ENCODE results near the gene COQ8B.

The COQ8B gene

GRCh38 chr19:40685563-40685962, 31.1 kb downstream of the COQ8B start:
- Histone ChIP-seq H3K79me1 (ENCODE audit: low read depth, low read length) (peaks cover 11% of the 10 kb centered on the region), H2BK12ac (ENCODE audit: low read length) (no peak overlapping the region), H3K4ac (ENCODE audit: low read length) (no peak overlapping the region), H3K14ac (ENCODE audit: low read length) (no peak overlapping the region), H3K27ac (replicated peaks; ENCODE audit: low read length) (no peak overlapping the region), H2AK5ac (ENCODE audit: low read depth, low read length) (no peak overlapping the region), H4K91ac (ENCODE audit: low read depth, low read length, poor library complexity) (no peak overlapping the region), H3K36me3 (replicated peaks in 1 of 2; ENCODE audit: control insufficient read depth in 2 of 2, insufficient read depth in 2 of 2, low read length in 2 of 2) (peaks cover 37 to 45% of the 10 kb centered on the region in 2 donors), H2BK120ac (ENCODE audit: low read depth, low read length) (no peak overlapping the region), H4K8ac (ENCODE audit: low read depth, low read length) (no peak overlapping the region), H3K18ac (ENCODE audit: low read length) (no peak overlapping the region), H3K4me2 (ENCODE audit: insufficient read depth, low read length, poor library complexity, severe bottlenecking) (no peak overlapping the region), H2AFZ (ENCODE audit: low read length) (no peak overlapping the region), H3K4me1 (ENCODE audit: control insufficient read depth in 2 of 2, insufficient read depth in 1 of 2, low read depth in 1 of 2, low read length in 2 of 2) (peaks cover 12 to 15% of the 10 kb centered on the region in 2 donors), H3K23ac (ENCODE audit: low read depth, low read length, poor library complexity) (no peak overlapping the region), H3K27me3 (ENCODE audit: control insufficient read depth in 3 of 3, insufficient read depth in 3 of 3, low read depth in 1 of 3, low read length in 3 of 3) (no peaks in the 10 kb centered on the region), H3K9ac (ENCODE audit: low read depth, low read length, poor library complexity) (no peak overlapping the region), H3K4me3 (ENCODE audit: low read length in 2 of 2) (peak overlapping the region in 1 of 2 donors; percentile 49), H3K9me3 (replicated peaks in 1 of 2; ENCODE audit: control insufficient read depth in 2 of 2, insufficient read depth in 1 of 2, low read depth in 1 of 2, low read length in 2 of 2) (peaks cover 0 to 1% of the 10 kb centered on the region in 2 donors), H2BK5ac (ENCODE audit: low read length) (no peak overlapping the region), H2BK15ac (ENCODE audit: low read length) (no peak overlapping the region)
- no peak for DNase-seq (ENCODE audit: low spot score)
- WGBS, 2 donors (ENCODE audit: extremely low coverage in 2 of 2, insufficient read length in 2 of 2, insufficient replicate concordance in 1 of 2) = no CpG with 5 or more reads among the region's 6 CpGs

DNA sequence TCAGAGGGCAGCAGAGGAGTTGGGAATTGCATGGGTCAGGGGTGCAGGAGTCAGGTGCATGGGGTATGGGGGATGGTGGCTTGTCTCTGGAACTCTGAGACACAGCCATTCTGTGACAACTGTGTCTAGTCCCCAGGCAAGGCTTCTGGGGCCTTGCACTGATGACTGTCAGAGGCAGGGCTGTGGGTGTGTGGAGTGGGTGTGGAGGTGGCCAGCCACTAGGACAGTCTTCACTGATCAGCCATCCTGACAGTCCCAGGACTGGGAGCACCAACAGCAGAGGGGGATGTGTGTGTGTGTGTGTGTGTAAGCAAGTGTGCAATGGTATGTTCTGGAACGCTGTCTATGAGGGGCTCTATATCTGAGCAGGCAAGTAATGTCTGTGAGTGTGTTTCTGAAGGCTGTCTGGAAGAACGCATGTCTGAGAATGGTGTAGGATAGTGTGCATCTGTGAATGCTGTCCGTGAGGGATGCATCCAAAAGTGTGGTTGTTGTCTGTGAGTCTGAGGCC, 31.6 kb downstream of the COQ8B start:
- Histone ChIP-seq H3K27me3 (ENCODE audit: control insufficient read depth in 3 of 3, insufficient read depth in 3 of 3, low read depth in 1 of 3, low read length in 3 of 3) (no peaks in the 10 kb centered on the region), H3K79me1 (ENCODE audit: low read depth, low read length) (peaks cover 11% of the 10 kb centered on the region), H2AK5ac (ENCODE audit: low read depth, low read length) (no peak overlapping the region), H2BK120ac (ENCODE audit: low read depth, low read length) (no peak overlapping the region), H4K8ac (ENCODE audit: low read depth, low read length) (no peak overlapping the region), H2BK15ac (ENCODE audit: low read length) (no peak overlapping the region), H3K9ac (ENCODE audit: low read depth, low read length, poor library complexity) (no peak overlapping the region), H3K36me3 (replicated peaks in 1 of 2; ENCODE audit: control insufficient read depth in 2 of 2, insufficient read depth in 2 of 2, low read length in 2 of 2) (peaks cover 37 to 47% of the 10 kb centered on the region in 2 donors), H3K4me2 (ENCODE audit: insufficient read depth, low read length, poor library complexity, severe bottlenecking) (no peak overlapping the region), H3K27ac (replicated peaks; ENCODE audit: low read length) (no peak overlapping the region), H3K14ac (ENCODE audit: low read length) (no peak overlapping the region), H3K18ac (ENCODE audit: low read length) (no peak overlapping the region), H2AFZ (ENCODE audit: low read length) (no peak overlapping the region), H3K4me3 (ENCODE audit: low read length in 2 of 2) (peak overlapping the region in 1 of 2 donors; percentile 49), H4K91ac (ENCODE audit: low read depth, low read length, poor library complexity) (no peak overlapping the region), H2BK5ac (ENCODE audit: low read length) (no peak overlapping the region), H3K9me3 (replicated peaks in 1 of 2; ENCODE audit: control insufficient read depth in 2 of 2, insufficient read depth in 1 of 2, low read depth in 1 of 2, low read length in 2 of 2) (peaks cover 0 to 1% of the 10 kb centered on the region in 2 donors), H3K4me1 (ENCODE audit: control insufficient read depth in 2 of 2, insufficient read depth in 1 of 2, low read depth in 1 of 2, low read length in 2 of 2) (peaks cover 12 to 15% of the 10 kb centered on the region in 2 donors), H3K4ac (ENCODE audit: low read length) (no peak overlapping the region), H3K23ac (ENCODE audit: low read depth, low read length, poor library complexity) (no peak overlapping the region), H2BK12ac (ENCODE audit: low read length) (no peak overlapping the region)
- no peak for DNase-seq (ENCODE audit: low spot score)
- no CpG with 5 or more reads among the region's 3 CpGs for WGBS, 2 donors (ENCODE audit: extremely low coverage in 2 of 2, insufficient read length in 2 of 2, insufficient replicate concordance in 1 of 2)

- peaks cover 4 to 8% of the 10 kb centered on the region in 2 donors for H3K4me1 ChIP-seq (ENCODE audit: control insufficient read depth in 2 of 2, insufficient read depth in 1 of 2, low read depth in 1 of 2, low read length in 2 of 2)
- H3K27ac ChIP-seq (replicated peaks; ENCODE audit: low read length) = no peak overlapping the region
- no peak overlapping the region for H3K4me3 ChIP-seq (ENCODE audit: low read length in 2 of 2)
- no CpG with 5 or more reads among the region's 32 CpGs for WGBS, 2 donors (ENCODE audit: extremely low coverage in 2 of 2, insufficient read length in 2 of 2, insufficient replicate concordance in 1 of 2)
- no peak for DNase-seq (ENCODE audit: low spot score)
- H3K27me3 ChIP-seq (ENCODE audit: control insufficient read depth in 3 of 3, insufficient read depth in 3 of 3, low read depth in 1 of 3, low read length in 3 of 3) = no peaks in the 10 kb centered on the region
- no peak overlapping the region for H2AFZ ChIP-seq (ENCODE audit: low read length)
- H2BK12ac ChIP-seq (ENCODE audit: low read length) = no peak overlapping the region
- H2AK5ac ChIP-seq (ENCODE audit: low read depth, low read length) = no peak overlapping the region
- H3K9ac ChIP-seq (ENCODE audit: low read depth, low read length, poor library complexity) = peak overlapping the region; percentile 63
- no peak overlapping the region for H2BK5ac ChIP-seq (ENCODE audit: low read length)
- H3K14ac ChIP-seq (ENCODE audit: low read length) = no peak overlapping the region
- no peak overlapping the region for H3K4me2 ChIP-seq (ENCODE audit: insufficient read depth, low read length, poor library complexity, severe bottlenecking)
- peaks cover 0 to 1% of the 10 kb centered on the region in 2 donors for H3K9me3 ChIP-seq (replicated peaks in 1 of 2; ENCODE audit: control insufficient read depth in 2 of 2, insufficient read depth in 1 of 2, low read depth in 1 of 2, low read length in 2 of 2)
- H3K23ac ChIP-seq (ENCODE audit: low read depth, low read length, poor library complexity) = peak overlapping the region; percentile 87
- no peak overlapping the region for H2BK15ac ChIP-seq (ENCODE audit: low read length)
- no peak overlapping the region for H4K91ac ChIP-seq (ENCODE audit: low read depth, low read length, poor library complexity)
- H3K36me3 ChIP-seq (replicated peaks in 1 of 2; ENCODE audit: control insufficient read depth in 2 of 2, insufficient read depth in 2 of 2, low read length in 2 of 2) = peaks cover 37 to 54% of the 10 kb centered on the region in 2 donors
- H2BK120ac ChIP-seq (ENCODE audit: low read depth, low read length) = no peak overlapping the region
- no peak overlapping the region for H3K4ac ChIP-seq (ENCODE audit: low read length)
- H3K79me1 ChIP-seq (ENCODE audit: low read depth, low read length) = peaks cover 7% of the 10 kb centered on the region
- no peak overlapping the region for H4K8ac ChIP-seq (ENCODE audit: low read depth, low read length)
- peak overlapping the region; percentile 41 for H3K18ac ChIP-seq (ENCODE audit: low read length)
Observed at GRCh38 chr19:40684280-40684679, 32.4 kb downstream of the COQ8B start.

DNA sequence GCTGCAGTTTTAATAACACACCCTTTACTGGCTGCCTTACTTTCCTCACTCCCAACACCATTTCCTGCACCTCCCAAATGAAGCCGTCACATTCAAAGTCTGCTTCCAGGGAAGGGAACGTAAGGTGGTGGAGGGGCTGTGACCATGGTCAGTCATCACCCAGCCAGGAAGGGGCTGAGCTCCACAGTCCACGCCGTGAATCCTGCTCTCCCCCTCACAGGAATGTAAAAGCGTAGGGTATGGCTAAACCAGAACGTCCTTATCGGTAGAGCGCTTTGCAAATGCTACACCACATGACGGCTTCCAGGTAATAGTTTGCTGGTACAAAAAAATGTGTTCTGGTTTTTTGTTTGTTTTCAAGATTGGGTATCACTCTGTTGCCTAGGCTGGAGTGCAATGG, 33.2 kb downstream of the COQ8B start:
- DNase-seq (ENCODE audit: low spot score) = no peak
- Histone ChIP-seq H3K23ac (ENCODE audit: low read depth, low read length, poor library complexity) (no peak overlapping the region), H2BK12ac (ENCODE audit: low read length) (no peak overlapping the region), H3K4me1 (ENCODE audit: control insufficient read depth in 2 of 2, insufficient read depth in 1 of 2, low read depth in 1 of 2, low read length in 2 of 2) (peaks cover 0 to 2% of the 10 kb centered on the region in 2 donors), H3K79me1 (ENCODE audit: low read depth, low read length) (peaks cover 4% of the 10 kb centered on the region), H4K8ac (ENCODE audit: low read depth, low read length) (no peak overlapping the region), H4K91ac (ENCODE audit: low read depth, low read length, poor library complexity) (no peak overlapping the region), H3K27ac (replicated peaks; ENCODE audit: low read length) (no peak overlapping the region), H3K36me3 (replicated peaks in 1 of 2; ENCODE audit: control insufficient read depth in 2 of 2, insufficient read depth in 2 of 2, low read length in 2 of 2) (peaks cover 37 to 59% of the 10 kb centered on the region in 2 donors), H3K4me2 (ENCODE audit: insufficient read depth, low read length, poor library complexity, severe bottlenecking) (no peak overlapping the region), H2AFZ (ENCODE audit: low read length) (no peak overlapping the region), H3K4ac (ENCODE audit: low read length) (no peak overlapping the region), H2BK5ac (ENCODE audit: low read length) (no peak overlapping the region), H3K18ac (ENCODE audit: low read length) (no peak overlapping the region), H3K27me3 (ENCODE audit: control insufficient read depth in 3 of 3, insufficient read depth in 3 of 3, low read depth in 1 of 3, low read length in 3 of 3) (no peaks in the 10 kb centered on the region), H3K4me3 (ENCODE audit: low read length in 2 of 2) (no peak overlapping the region), H2BK15ac (ENCODE audit: low read length) (no peak overlapping the region), H3K9me3 (replicated peaks in 1 of 2; ENCODE audit: control insufficient read depth in 2 of 2, insufficient read depth in 1 of 2, low read depth in 1 of 2, low read length in 2 of 2) (peaks cover 0 to 1% of the 10 kb centered on the region in 2 donors), H3K14ac (ENCODE audit: low read length) (no peak overlapping the region), H2AK5ac (ENCODE audit: low read depth, low read length) (no peak overlapping the region), H2BK120ac (ENCODE audit: low read depth, low read length) (no peak overlapping the region), H3K9ac (ENCODE audit: low read depth, low read length, poor library complexity) (peak overlapping the region; percentile 35)
- no CpG with 5 or more reads among the region's 9 CpGs for WGBS, 2 donors (ENCODE audit: extremely low coverage in 2 of 2, insufficient read length in 2 of 2, insufficient replicate concordance in 1 of 2)

Measured in neuronal stem cell (in vitro differentiated cells).